HepG2 (cell line): ENCODE results near the gene CEL. TPM values are rescaled to one million over a fixed set of nuclear protein-coding genes. Genes with fewer than 3 reads are reported as not detected.

Experiments
- ARID4A ChIP-seq: sonication (generic); formaldehyde crosslinking; IDR thresholded peaks from 2 replicates; pipeline ENCODE4 v1.5.0; 2020; ENCODE audit warnings: mild to moderate bottlenecking, missing genetic modification reagents, borderline replicate concordance
- BRCA1 ChIP-seq: sonication (generic); formaldehyde crosslinking; IDR thresholded peaks from 2 replicates; pipeline ENCODE4 v1.4.0; 2020; ENCODE audit warnings: missing genetic modification reagents
- DNMT3B ChIP-seq: conservative IDR thresholded peaks from 2 replicates; pipeline ENCODE4 v1.6.1; 2016; ENCODE audit warnings: missing biosample characterization, control low read depth
- GATAD2A ChIP-seq: IDR thresholded peaks from 2 replicates; pipeline ENCODE4 v1.6.1; 2016
- GMEB1 ChIP-seq: sonication (generic); formaldehyde crosslinking; IDR thresholded peaks from 2 replicates; pipeline ENCODE4 v1.5.1; 2020; ENCODE audit warnings: missing genetic modification reagents, mild to moderate bottlenecking, borderline replicate concordance
- HMG20A ChIP-seq: IDR thresholded peaks from 2 replicates; pipeline ENCODE4 v1.6.1; 2016; ENCODE audit warnings: borderline replicate concordance
- RNF2 ChIP-seq: fragments of 450-650 bp; conservative IDR thresholded peaks from 2 replicates; pipeline ENCODE4 v1.6.1; 2016; ENCODE audit warnings: low read depth
- SRSF1 ChIP-seq: fragments of 200-400 bp; formaldehyde crosslinking; optimal IDR thresholded peaks from 2 replicates; pipeline ENCODE3; 2017; ENCODE audit warnings: mild to moderate bottlenecking, low read depth, low read length, moderate library complexity
- TBX3 ChIP-seq: fragments of 450-650 bp; IDR thresholded peaks from 2 replicates; pipeline ENCODE4 v1.6.1; 2017; ENCODE audit warnings: antibody characterized with exemption, mild to moderate bottlenecking, inconsistent platforms, borderline replicate concordance
- TP53 ChIP-seq: sonication (generic); formaldehyde crosslinking; conservative IDR thresholded peaks from 2 replicates; pipeline ENCODE4 v1.4.0; 2020; ENCODE audit warnings: missing genetic modification reagents
- ZNF432 ChIP-seq: sonication (generic); formaldehyde crosslinking; IDR thresholded peaks from 2 replicates; pipeline ENCODE4 v1.5.0; 2020; ENCODE audit warnings: missing genetic modification reagents, mild to moderate bottlenecking, borderline replicate concordance
- ZNF44 ChIP-seq: sonication (generic); formaldehyde crosslinking; IDR thresholded peaks from 2 replicates; pipeline ENCODE4 v1.5.1; 2020; ENCODE audit warnings: mild to moderate bottlenecking, missing genetic modification reagents
- ZNF563 ChIP-seq: sonication (generic); formaldehyde crosslinking; IDR thresholded peaks from 2 replicates; pipeline ENCODE4 v1.8.0; 2022; ENCODE audit warnings: mild to moderate bottlenecking, moderate library complexity, missing genetic modification reagents
- ZNF576 ChIP-seq: sonication (generic); formaldehyde crosslinking; IDR thresholded peaks from 2 replicates; pipeline ENCODE4 v1.4.0; 2020; ENCODE audit warnings: mild to moderate bottlenecking, missing genetic modification reagents
- ZNF7 ChIP-seq: IDR thresholded peaks from 2 replicates; pipeline ENCODE4 v1.6.1; 2016; ENCODE audit warnings: missing biosample characterization, missing genetic modification reagents
- ZNF772 ChIP-seq: sonication (generic); formaldehyde crosslinking; IDR thresholded peaks from 2 replicates; pipeline ENCODE4 v1.5.0; 2020; ENCODE audit warnings: mild to moderate bottlenecking, missing genetic modification reagents
- ZNF800 ChIP-seq: sonication (generic); formaldehyde crosslinking; IDR thresholded peaks from 2 replicates; pipeline ENCODE4 v1.4.0; 2020; ENCODE audit warnings: missing genetic modification reagents
- ZSCAN25 ChIP-seq: sonication (generic); formaldehyde crosslinking; IDR thresholded peaks from 2 replicates; pipeline ENCODE4 v1.8.0; 2022; ENCODE audit warnings: mild to moderate bottlenecking, missing genetic modification reagents
- polyA plus RNA-seq, 8 experiments: library from polyadenylated mRNA; depleted of rRNA in 3 of 8; stranded (reverse) in 7 of 8; unstranded in 1 of 8; fragments of >200 nt; fragmentation: Illumina TruSeq in 4 of 8; extraction: Trizol in 4 of 8; gene quantifications; 2 replicates each; pipeline versions ENCODE4 v1.2.1 to v1.2.3, GENCODE V29; 2011 to 2016; ENCODE audit warnings: low read depth in 4 of 8, missing spikeins in 1 of 8, mixed read lengths in 1 of 8; ENCODE audit not compliant: insufficient read depth in 1 of 8
- total RNA-seq, 5 experiments: library from RNA; depleted of rRNA; stranded (reverse); fragments of >200 nt; fragmentation: Illumina TruSeq; extraction: Trizol; gene quantifications; 2 replicates each; pipeline ENCODE4 v1.2.3, GENCODE V29; 2016; ENCODE audit warnings: low read depth in 1 of 5
- TF ChIP-seq, protein P1 (sequence below): sonication (generic); formaldehyde crosslinking; IDR thresholded peaks from 2 replicates; pipeline ENCODE4 v1.4.0; 2020; ENCODE audit warnings: missing genetic modification reagents

The CEL gene
- total and polyA plus RNA-seq, 2 of the 13 experiments (the other 11 are each of a cell fraction or from before 2014, with no cell fraction given): 0.63 to 1.5 TPM

GRCh38 chr9:133030317-133031129, 31.3 kb upstream of the CEL start, which contains the start of gene GTF3C5 (continued):
- TF ChIP-seq, protein P1, sequence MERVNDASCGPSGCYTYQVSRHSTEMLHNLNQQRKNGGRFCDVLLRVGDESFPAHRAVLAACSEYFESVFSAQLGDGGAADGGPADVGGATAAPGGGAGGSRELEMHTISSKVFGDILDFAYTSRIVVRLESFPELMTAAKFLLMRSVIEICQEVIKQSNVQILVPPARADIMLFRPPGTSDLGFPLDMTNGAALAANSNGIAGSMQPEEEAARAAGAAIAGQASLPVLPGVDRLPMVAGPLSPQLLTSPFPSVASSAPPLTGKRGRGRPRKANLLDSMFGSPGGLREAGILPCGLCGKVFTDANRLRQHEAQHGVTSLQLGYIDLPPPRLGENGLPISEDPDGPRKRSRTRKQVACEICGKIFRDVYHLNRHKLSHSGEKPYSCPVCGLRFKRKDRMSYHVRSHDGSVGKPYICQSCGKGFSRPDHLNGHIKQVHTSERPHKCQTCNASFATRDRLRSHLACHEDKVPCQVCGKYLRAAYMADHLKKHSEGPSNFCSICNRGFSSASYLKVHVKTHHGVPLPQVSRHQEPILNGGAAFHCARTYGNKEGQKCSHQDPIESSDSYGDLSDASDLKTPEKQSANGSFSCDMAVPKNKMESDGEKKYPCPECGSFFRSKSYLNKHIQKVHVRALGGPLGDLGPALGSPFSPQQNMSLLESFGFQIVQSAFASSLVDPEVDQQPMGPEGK (CRISPR knock-in tag): peak; percentile 44
- TF ChIP-seq GATAD2A (CRISPR knock-in tag) (peak; percentile 65; the same call in 1 of the 2 replicates), RNF2 (no peak; the same call in 1 of the 2 replicates), ZSCAN25 (CRISPR knock-in tag) (peak; percentile 80), GMEB1 (CRISPR knock-in tag) (peak; percentile 83), ZNF563 (CRISPR knock-in tag) (peak; percentile 87), ZNF7 (no peak), DNMT3B (CRISPR knock-in tag) (0 out of 2 replicates have a peak, but pooled peaks have one; percentile 31), TBX3 (no peak), ZNF576 (CRISPR knock-in tag) (no peak), ARID4A (peak; percentile 84), HMG20A (CRISPR knock-in tag) (no peak), ZNF772 (CRISPR knock-in tag) (0 out of 2 replicates have a peak, but pooled peaks have one; percentile 33), ZNF432 (CRISPR knock-in tag) (no peak), TP53 (CRISPR knock-in tag) (no peak), SRSF1 (peak; percentile 95), ZNF800 (CRISPR knock-in tag) (no peak), BRCA1 (CRISPR knock-in tag) (no peak), ZNF44 (CRISPR knock-in tag) (peak; percentile 74; the same call in 1 of the 2 replicates)
